Measurements from ENCODE around the gene CREB5.
"Not testable (repeated sequence)": the region's sequence is repeated elsewhere in the genome, so short reads cannot be mapped to it uniquely, and the experiment has no call there.

Gene CREB5

DNA sequence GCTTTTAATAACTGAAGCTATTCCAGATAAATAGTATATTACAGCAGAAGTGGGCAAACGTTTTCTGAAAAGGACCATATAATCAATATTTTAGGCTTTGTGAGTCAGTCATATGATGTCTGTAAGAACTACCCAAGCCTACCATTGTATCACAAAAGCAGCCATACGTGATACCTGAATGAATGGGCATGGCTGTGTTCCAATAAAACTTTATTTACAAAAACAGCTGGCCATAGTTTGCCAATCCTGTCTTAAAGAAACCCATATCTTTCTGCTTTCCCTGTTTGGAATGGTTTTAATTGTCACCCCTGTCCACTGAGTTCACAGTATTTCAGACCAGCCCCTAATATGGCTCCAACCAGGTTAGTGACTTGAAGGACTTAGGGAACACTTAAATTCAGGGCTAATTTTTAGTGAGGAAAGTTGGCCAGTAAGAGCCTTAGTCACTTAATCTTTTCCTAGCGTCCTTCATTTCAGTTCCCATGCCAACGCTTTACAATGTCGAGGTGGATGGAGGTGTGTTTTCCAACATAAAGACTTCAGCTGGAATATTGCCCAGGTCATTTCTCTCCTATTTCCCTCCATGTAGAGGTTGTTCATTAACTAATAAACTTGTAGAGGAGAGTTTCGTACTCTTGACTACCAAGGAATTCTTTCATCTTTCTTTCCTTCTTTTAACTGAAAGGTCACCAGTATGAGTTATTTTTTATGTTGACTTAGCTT, 361.3 kb downstream of the CREB5 start:
- no peak overlapping the region for H3K4me3 ChIP-seq
- H3K27ac ChIP-seq, result no peak overlapping the region

DNA sequence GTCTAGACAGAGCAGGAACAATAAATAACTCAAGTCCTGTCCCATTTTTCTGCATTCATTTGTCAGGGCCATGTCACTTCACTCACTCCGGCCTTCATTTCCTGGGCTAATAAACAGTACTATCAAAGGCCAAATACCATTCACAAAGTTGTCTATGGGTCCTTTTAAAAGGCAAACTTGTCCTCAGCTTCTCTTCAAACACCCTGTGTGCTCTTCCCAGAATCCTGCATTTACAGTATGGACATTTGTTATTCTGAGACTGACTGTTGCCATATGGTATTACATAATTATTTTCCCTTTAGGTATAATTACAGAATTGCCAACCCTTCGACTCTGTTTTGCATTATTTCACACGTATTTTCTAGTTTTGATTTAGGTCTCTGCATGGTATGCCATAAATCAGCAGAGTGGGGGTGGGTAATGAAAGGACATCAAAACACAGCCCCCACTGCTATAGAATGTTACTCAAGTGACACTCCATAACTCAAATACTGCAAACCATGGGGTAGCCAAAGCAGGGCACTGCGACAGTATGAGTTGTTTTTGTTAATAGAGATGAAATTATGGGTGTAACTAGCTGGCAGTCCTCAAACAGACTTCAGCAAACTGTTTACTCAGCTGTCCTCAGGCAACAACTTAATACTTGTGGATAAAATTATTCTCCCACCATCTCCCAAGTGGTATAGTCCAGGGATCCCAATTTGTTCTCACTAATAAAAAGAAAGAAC, 362.1 kb downstream of the CREB5 start:
- no peak overlapping the region for H3K4me3 ChIP-seq
- no peak overlapping the region for H3K27ac ChIP-seq

DNA sequence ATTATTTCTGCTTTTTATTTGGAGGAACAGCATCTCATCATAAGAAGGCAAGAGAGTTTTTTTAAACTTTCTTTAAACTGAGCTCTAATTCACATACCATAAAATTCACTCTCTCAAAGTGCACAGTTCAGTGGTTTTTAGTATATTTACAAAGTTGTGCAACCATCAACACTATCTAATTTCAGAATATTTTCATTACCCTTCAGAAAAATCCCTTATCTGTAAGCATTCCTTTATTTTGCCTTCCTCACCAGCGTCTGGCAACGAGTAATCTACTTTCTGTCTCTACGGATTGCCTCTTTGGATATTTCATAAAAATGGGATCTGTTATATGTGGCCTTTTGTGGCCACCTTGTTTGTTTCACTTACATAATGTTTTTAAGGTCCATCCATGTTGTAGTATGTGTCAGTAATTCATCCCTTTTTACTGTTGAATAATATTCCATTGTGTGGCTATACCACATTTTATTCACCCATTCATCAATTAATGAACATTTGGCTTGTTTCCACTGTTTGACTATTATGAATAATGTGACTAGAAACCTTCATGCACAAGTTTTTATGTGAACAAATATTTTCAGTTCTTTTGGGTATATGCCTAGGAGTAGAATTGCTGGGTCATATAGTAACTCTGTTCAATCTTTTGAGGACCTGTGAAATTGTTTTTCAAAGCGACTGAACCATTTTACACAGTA, 364.3 kb downstream of the CREB5 start:
- Histone ChIP-seq H3K27ac (no peak overlapping the region), H3K4me3 (no peak overlapping the region)

DNA sequence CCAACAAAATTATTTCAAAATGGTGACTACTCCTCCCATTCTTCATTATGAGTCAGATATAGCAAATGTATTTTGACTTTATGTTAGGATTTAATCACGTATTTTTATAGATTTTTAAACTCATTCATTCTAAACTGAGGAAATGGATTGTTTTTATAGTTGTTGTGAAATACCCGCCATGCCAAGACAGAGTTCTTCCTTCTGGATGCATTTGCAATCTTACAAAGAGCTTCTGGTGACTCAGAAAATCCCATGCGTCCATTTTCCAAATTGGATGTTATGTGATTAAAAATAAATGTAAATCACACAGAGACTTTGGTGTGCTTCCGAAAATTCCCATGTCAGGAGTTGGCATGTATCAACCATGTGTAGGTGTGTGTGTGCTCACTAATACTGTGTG, 366.5 kb downstream of the CREB5 start:
- Histone ChIP-seq H3K27ac (peak overlapping the region in 1 of 21 experiments; percentile 21), H3K4me3 (no peak overlapping the region)

DNA sequence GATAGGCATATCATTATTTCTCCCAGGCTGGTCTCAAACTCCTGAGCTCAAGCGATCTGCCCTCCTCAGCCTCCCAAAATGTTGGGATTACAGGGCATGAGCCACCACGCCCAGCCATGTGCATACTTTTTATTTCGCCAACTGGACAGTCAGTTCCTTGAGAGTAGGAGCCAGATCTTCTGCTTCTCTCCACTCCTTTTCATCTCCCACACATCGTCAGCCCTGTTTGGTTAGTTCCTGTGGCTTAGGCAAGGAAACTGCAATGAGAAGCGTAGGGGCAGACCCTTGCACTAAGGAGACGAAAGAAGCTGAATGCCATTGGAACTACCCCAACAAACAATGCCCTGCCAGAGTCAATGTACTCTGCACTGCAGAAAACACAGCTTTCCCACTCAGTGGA, 367.6 kb downstream of the CREB5 start:
- no peak overlapping the region for H3K4me3 ChIP-seq
- H3K27ac ChIP-seq, result peak overlapping the region in 1 of 21 experiments; percentile 9

DNA sequence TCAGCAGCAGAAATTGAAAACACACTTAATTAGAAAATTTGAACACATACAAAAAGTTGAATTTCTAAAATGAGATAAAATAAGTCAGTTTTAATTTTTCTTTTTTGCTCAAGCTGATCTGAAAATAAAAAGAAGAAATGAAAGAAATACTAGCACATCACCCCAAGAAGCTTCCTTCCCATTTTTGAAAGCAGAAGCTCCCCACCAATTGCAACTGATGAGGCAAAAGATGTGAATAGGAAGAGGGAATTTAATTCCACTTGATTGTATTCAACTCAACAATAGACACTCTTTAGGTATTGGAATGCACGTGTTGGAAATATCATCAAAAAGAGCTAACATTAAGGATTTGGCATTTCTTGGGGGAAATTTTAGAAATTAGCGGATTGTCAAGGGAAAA, 370.0 kb downstream of the CREB5 start:
- no peak overlapping the region for H3K27ac ChIP-seq
- no peak overlapping the region for H3K4me3 ChIP-seq

DNA sequence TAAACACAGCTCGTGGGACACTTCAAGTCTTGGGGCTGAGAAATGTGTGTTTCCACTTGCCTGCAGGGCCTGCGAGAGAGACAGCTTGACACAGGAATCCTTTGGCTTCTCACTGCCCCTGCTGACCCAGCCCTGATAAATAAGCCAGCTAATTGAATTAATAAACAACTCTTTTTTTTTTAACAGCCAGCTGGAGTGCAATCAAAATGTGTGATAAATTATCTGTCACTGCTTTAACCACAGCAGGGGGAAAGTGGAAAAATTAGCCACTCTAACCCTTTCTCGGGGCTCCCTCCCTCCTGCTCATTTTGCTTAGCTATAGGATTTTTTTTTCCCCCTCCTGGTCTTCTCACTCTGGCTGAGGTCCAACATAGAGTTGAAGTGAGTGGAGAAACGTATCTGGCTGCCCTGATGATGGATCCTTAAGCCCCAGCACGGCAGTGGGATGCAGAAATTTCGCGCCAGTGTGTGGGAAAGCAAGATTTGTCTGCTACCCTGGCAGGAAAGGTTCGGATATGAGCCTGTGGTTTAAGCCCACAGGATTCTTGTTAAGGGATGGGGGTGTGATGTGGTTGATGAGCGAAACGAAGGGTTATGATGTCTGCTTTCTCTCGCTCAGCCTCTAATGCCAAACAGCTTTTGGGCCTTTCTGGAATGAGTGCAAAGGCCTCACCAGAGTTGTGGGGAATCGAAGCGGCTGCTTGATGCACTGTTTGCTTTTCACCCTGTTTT, 372.0 kb downstream of the CREB5 start:
- H3K4me3 ChIP-seq, result no peak overlapping the region
- H3K27ac ChIP-seq, result peak overlapping the region in 2 of 21 experiments; percentile 5 to 15

DNA sequence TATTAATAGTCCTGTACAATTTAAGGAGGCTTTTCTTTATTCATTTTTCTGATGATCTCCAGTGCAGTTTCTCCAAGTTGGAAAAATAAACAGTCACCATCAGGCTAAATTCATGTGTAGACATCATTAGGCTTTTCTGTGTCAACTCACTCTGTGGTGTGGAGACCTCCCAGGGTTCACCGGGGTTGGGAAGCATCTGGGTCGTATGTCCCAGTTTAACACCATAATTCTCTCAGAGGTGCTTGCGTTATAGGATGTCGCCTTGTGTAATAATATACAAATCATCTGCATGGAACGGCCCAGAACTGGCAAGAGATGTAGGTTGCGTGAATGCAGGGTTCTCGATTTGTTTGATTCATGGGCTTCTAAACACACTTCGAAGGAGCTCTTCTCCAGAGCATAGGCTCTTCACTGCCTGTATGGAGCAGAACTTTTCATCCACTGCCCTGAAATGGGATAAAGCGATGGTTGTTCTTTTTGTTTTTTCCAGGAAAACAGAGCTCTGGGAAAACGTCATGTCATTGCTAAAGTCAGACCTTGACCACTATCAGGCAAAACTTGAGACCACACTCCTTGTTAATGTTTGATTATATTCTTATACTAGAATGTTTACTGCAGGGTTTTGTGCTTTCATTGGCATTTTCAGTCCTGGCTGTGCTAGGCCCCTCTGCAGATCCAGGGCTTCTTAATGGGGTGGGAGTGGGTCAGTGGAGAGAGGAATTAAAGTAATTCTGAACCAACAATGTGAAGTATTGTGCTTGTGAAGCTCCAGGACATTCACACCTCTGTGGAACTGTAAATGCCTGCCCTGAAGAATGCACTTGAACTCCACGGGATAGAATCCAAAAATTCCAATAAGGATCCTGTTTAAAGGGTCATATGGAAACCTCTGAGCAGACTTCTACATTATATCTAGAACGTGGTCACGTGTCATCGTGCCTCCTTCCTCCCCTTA, 373.0 kb downstream of the CREB5 start:
- H3K27ac ChIP-seq, result peak overlapping the region in 2 of 21 experiments; percentile 5 to 15

DNA sequence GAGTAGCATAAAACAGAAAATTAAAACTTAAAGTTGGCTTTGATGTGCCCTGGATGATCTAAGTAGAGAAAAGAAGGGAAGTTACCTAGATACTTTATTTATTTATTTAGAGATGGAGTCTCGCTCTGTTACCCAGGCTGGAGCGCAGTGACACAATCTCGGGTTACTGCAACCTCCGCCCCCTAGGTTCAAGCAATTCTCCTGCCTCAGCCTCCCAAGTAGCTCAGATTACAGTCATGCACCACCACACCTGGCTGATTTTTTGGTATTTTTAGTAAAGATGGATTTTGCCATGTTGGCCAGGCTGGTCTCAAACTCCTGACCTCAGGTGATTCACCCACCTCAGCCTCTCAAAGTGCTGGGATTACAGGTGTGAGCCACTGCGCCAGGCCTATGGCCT, 373.8 kb downstream of the CREB5 start:
- not testable (repeated sequence) for H3K4me3 ChIP-seq, H3K27ac ChIP-seq

More for the DNA sequence above, 373.0 kb downstream of the CREB5 start:
- no peak overlapping the region for H3K4me3 ChIP-seq

DNA sequence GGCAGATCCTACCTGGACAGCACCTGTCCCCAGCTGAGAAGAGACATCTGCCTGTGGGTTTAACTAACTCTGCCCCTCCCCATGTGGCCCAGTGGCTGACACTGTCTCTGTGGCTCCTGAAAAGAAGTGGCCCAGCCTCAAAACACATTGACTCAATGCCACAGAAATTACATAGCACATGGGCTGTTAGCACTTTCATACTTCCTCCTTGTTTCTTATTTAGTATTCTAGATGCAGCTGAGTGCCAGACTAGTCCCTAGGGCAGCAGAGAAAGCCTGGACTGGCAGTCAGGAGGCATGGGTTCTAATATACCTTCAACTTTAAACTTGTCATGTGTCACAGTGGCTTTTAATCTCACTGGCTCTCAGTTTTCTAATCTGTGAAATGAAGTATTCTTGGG, 374.8 kb downstream of the CREB5 start:
- Histone ChIP-seq H3K27ac (no peak overlapping the region), H3K4me3 (no peak overlapping the region)

DNA sequence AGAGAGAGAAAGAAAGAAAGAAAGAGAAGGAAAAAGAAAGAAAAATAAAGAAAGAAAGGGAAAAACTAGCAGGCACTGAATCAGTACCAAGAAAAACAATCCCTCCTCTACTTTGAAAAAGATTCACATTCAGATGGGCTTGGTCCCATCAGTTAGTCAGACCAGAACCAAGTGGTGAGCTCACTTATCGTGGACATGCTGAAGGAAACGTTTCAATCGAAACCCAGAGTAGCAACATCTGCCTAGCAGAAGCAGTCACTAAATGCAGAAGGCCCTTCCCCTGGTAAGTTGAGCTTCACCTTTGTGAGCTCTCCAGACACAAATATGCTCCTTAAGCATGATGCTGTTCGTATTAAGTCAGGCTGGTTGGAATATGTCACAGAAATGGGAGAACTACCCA, 378.1 kb downstream of the CREB5 start:
- H3K4me3 ChIP-seq, result no peak overlapping the region

DNA sequence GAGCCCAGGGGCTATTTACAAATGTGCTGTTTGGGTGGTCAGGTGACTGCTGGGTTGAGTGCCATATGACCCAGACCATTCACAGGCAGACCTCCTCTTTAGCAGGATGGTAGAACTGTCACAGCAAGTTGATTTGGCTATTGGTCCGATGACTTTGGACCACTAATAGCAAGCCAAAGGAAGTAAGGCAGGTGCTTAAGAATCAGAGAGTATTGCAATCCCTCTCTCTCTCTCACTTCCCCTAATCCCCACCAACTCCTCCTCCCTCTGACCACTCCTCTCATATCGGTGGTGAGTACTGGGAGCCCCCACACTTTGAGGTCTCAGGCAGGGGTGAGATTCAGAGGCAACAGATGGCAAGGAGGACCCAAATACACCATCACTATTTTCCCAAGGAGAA, 380.5 kb downstream of the CREB5 start:
- H3K27ac ChIP-seq, result no peak overlapping the region

More for the DNA sequence above, 378.1 kb downstream of the CREB5 start:
- H3K27ac ChIP-seq, result no peak overlapping the region

DNA sequence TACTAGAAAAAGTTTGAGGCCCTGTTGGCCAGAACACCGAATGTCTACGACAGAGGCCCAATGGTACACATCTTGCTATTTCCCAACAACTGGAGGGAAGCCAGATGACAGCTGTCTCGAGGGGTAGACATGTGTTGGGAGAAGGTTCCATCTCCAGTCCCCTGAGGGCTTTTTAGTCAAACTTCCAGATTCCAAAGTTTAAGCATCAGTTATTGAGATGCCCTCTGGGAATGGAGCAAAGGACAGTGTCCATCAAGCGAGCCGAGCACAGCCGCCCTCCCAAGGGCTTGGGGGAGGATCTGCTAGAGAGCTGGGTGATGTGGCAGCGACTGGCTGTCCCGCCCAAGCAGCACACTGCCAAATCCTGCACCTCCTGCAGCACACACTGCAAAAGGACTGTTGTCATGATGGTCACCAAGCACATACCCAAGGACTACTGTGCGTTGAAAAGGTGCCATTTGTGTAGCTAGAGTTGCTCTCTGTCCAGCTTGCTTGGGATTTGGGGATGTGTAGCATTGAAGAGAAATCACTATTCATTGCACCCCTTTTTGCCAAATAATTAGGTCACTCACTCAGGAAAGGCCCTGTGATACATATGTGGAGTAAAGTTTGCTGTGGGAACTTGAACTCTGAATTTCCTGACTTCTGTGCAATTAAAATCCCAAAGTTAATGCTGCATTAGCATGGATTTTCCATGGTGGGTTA, 381.2 kb downstream of the CREB5 start:
- no peak overlapping the region for H3K4me3 ChIP-seq
- no peak overlapping the region for H3K27ac ChIP-seq

More for the DNA sequence above, 380.5 kb downstream of the CREB5 start:
- no peak overlapping the region for H3K4me3 ChIP-seq

DNA sequence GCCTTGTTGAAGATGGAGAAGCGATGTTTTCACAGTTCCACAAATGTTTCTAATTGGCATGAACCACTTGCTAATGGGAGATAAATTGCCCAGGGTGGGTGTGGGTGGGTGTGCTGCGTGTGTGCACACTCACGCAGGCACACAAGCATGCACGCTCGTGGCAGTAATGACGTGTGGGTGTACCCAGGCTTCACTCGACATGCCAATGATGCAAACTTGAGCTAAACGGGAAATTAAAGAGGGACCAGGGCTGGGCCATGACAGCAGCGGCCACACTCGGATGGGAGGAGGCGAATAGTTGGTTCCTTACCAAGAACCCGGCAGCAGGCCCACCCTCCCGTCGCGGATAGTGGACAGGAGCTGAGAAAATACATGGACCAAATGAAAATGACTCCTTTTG, 386.0 kb downstream of the CREB5 start:
- Histone ChIP-seq H3K4me3 (no peak overlapping the region), H3K27ac (peak overlapping the region in 1 of 21 experiments; percentile 15)

DNA sequence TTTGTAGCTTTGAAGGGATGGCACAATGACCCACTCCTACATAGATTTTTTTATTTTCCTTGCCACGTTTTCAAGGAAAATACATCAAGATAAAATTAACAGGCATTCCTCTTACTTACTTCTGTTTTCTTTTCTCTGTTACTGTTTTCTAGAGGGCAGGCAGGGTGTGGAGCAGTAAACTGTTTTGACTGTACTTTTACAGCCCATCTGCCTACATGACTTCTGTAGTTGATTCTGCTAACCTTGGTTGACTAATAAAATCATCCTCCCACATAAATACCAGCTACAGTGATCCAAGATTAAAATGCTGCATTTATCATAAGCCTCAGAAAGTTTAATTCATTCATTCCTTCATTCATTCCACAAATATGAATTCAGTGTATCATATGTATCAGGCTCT, 387.3 kb downstream of the CREB5 start:
- no peak overlapping the region for H3K4me3 ChIP-seq
- peak overlapping the region in 3 of 21 experiments; percentile 12 to 80 (median 48) for H3K27ac ChIP-seq

DNA sequence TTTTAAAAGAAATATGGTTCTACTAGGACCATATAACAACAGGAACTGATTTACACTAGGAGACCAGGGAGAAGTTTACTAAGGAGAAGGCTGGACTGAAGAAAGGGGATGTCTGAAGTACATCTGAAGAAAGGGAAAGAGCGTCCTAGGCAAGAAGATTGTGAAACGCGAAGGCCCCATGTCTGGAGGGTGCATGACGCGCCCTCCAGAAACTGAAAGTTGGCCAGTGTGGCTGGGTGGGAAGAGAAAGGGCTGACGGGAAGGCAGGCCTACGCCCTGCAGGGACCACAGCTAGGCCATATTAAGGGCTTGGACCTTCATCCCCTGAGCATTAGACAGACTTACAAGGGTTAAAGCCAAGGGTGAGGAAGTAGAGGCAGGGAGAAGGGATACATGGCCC, 387.8 kb downstream of the CREB5 start:
- H3K4me3 ChIP-seq, result no peak overlapping the region
- H3K27ac ChIP-seq, result peak overlapping the region in 3 of 21 experiments; percentile 12 to 80 (median 48)

DNA sequence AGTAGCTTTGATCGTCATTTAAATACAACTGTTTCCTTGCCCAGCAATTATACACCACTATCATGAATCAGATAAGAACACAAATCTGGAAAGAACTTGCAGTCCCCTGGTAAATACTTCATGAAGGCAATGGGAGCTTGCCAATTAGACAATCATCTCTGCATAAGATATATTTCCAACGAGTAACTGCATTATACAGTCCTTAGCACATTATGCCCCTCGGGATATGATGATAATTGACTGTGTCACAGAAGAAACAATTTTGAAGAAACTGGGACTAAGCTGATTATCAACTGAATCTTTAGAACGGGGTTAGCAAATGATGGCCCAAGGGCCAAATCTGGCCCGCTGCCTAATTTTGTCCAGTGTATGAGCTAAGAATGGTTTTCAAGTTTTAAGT, 390.1 kb downstream of the CREB5 start:
- H3K4me3 ChIP-seq, result no peak overlapping the region
- H3K27ac ChIP-seq, result no peak overlapping the region

DNA sequence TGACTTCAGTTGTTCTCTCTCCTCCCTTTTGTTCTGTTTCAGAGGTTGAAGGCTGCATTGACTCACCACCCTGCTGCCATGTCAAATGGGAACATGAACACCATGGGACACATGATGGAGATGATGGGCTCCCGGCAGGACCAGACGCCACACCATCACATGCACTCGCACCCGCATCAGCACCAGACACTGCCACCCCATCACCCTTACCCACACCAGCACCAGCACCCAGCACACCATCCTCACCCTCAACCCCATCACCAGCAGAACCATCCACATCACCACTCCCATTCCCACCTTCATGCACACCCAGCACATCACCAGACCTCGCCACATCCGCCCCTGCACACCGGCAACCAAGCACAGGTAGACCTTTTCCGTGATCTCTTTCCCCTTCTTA, 391.8 kb downstream of the CREB5 start:
- Histone ChIP-seq H3K4me3 (no peak overlapping the region), H3K27ac (no peak overlapping the region)
